Muscle of leg (tissue), 11 donors: ENCODE results near the gene MAGEA11. TPM values are rescaled to one million over a fixed set of nuclear protein-coding genes. Genes with fewer than 3 reads are reported as not detected.
"Not testable (repeated sequence)": the region's sequence is repeated elsewhere in the genome, so short reads cannot be mapped to it uniquely, and the experiment has no call there.

Experiments
- DNase-seq: peaks from one replicate; pipeline ENCODE4 v3.0.0; 2013
- H3K27ac ChIP-seq: one replicate; pipeline ENCODE4 v1.5.1; 2013; ENCODE audit warnings: mild to moderate bottlenecking, low read length, control low read depth
- H3K27me3 ChIP-seq: one replicate; pipeline ENCODE4 v1.6.1; 2013; ENCODE audit warnings: low read length; ENCODE audit not compliant: control insufficient read depth, insufficient read depth
- H3K36me3 ChIP-seq: one replicate; pipeline ENCODE4 v1.6.1; 2013; ENCODE audit warnings: low read length; ENCODE audit not compliant: control insufficient read depth, insufficient read depth
- H3K4me1 ChIP-seq: one replicate; pipeline ENCODE4 v1.6.1; 2013; ENCODE audit warnings: low read length; ENCODE audit not compliant: control insufficient read depth, insufficient read depth
- H3K4me3 ChIP-seq: one replicate; pipeline ENCODE4 v1.5.1; 2013; ENCODE audit warnings: low read length, control low read depth
- H3K9me3 ChIP-seq: replicated peaks from 2 replicates; pipeline ENCODE4 v1.6.1; 2013; ENCODE audit warnings: low read depth, low read length; ENCODE audit not compliant: control insufficient read depth
- WGBS: methylation state at CpG from one replicate; pipeline ENCODE4 v1.1.5; 2013; ENCODE audit warnings: missing lambda C conversion rate; ENCODE audit not compliant: insufficient coverage; 5-methylcytosine and 5-hydroxymethylcytosine counted together
- polyA plus RNA-seq, 8 donors: library from polyadenylated mRNA; unstranded; fragments of 120-200 nt; gene quantifications; one replicate each; pipeline versions ENCODE4 v1.2.1 to v1.2.3, GENCODE V29; 2013; ENCODE audit warnings: inconsistent platforms in 1 of 8, low replicate concordance in 1 of 8; ENCODE audit not compliant: insufficient read length in 8 of 8, insufficient read depth in 1 of 8
- total RNA-seq: library from RNA; stranded (reverse); fragments of 120-200 nt; gene quantifications from one replicate; pipeline ENCODE4 v1.2.4, GENCODE V29; 2013

MAGEA11 gene
- total and polyA plus RNA-seq, 9 donors = not detected

- no peaks in the 10 kb centered on the region for H3K36me3 ChIP-seq
- no peak overlapping the region for H3K27ac ChIP-seq
- H3K4me1 ChIP-seq = no peaks in the 10 kb centered on the region
- no peaks in the 10 kb centered on the region for H3K27me3 ChIP-seq
- DNase-seq = no peak
- no CpG with 5 or more reads among the region's 1 CpG for WGBS
- no peak overlapping the region for H3K4me3 ChIP-seq
- no peaks in the 10 kb centered on the region for H3K9me3 ChIP-seq
Measured at GRCh38 chrX:149688552-149688951, 23.3 kb upstream of the MAGEA11 start.

- no peaks in the 10 kb centered on the region for H3K36me3 ChIP-seq
- H3K27ac ChIP-seq = no peak overlapping the region
- no peak for DNase-seq
- no peaks in the 10 kb centered on the region for H3K9me3 ChIP-seq
- no peak overlapping the region for H3K4me3 ChIP-seq
- H3K27me3 ChIP-seq = peaks cover 2% of the 10 kb centered on the region
- WGBS = no CpG with 5 or more reads among the region's 1 CpG
- H3K4me1 ChIP-seq = no peaks in the 10 kb centered on the region
Measured at GRCh38 chrX:149691794-149692193, 20.1 kb upstream of the MAGEA11 start.

- not testable (repeated sequence) for H3K4me3 ChIP-seq, H3K4me1 ChIP-seq, H3K36me3 ChIP-seq, H3K27ac ChIP-seq, DNase-seq, H3K27me3 ChIP-seq, H3K9me3 ChIP-seq
- WGBS = no CpG with 5 or more reads among the region's 6 CpGs
Measured at GRCh38 chrX:149692686-149693272, 19.1 kb upstream of the MAGEA11 start.

- Histone ChIP-seq H3K36me3 (no peaks in the 10 kb centered on the region), H3K27me3 (peaks cover 2% of the 10 kb centered on the region), H3K4me3 (no peak overlapping the region), H3K4me1 (no peaks in the 10 kb centered on the region), H3K27ac (no peak overlapping the region), H3K9me3 (no peaks in the 10 kb centered on the region)
- no CpG with 5 or more reads among the region's 2 CpGs for WGBS
- no peak for DNase-seq
Measured at GRCh38 chrX:149699761-149700160, 12.1 kb upstream of the MAGEA11 start.

GRCh38 chrX:149704664-149705063 is 7.2 kb upstream of the MAGEA11 start:
- no peaks in the 10 kb centered on the region for H3K27me3 ChIP-seq
- no peaks in the 10 kb centered on the region for H3K36me3 ChIP-seq
- H3K4me1 ChIP-seq = no peaks in the 10 kb centered on the region
- no peak overlapping the region for H3K27ac ChIP-seq
- whole genome bisulfite sequencing = 86% methylated on average over 4 of the region's 5 CpGs
- no peak overlapping the region for H3K4me3 ChIP-seq
- no peak for DNase-seq
- H3K9me3 ChIP-seq = no peaks in the 10 kb centered on the region

- no peak overlapping the region for H3K27ac ChIP-seq
- WGBS = 85% methylated on average over 2 of the region's 2 CpGs
Measured at GRCh38 chrX:149707147-149707901, 4.5 kb upstream of the MAGEA11 start.

GRCh38 chrX:149712831-149713230 is 971 bp downstream of the MAGEA11 start:
- WGBS = 81% methylated on average over 2 of the region's 5 CpGs
- Histone ChIP-seq H3K27me3 (peaks cover 6% of the 10 kb centered on the region), H3K9me3 (no peaks in the 10 kb centered on the region), H3K4me1 (no peaks in the 10 kb centered on the region), H3K4me3 (no peak overlapping the region), H3K27ac (no peak overlapping the region), H3K36me3 (no peaks in the 10 kb centered on the region)
- DNase-seq = no peak

More at GRCh38 chrX:149707147-149707901, 4.5 kb upstream of the MAGEA11 start:
- Histone ChIP-seq H3K27me3 (no peaks in the 10 kb centered on the region), H3K4me3 (no peak overlapping the region), H3K4me1 (no peaks in the 10 kb centered on the region), H3K36me3 (no peaks in the 10 kb centered on the region), H3K9me3 (no peaks in the 10 kb centered on the region)
- DNase-seq = no peak

- peaks cover 7% of the 10 kb centered on the region for H3K27me3 ChIP-seq
- no peaks in the 10 kb centered on the region for H3K4me1 ChIP-seq
- no peak for DNase-seq
- H3K27ac ChIP-seq = no peak overlapping the region
- H3K36me3 ChIP-seq = no peaks in the 10 kb centered on the region
- no peaks in the 10 kb centered on the region for H3K9me3 ChIP-seq
- H3K4me3 ChIP-seq = no peak overlapping the region
- 63% methylated on average over 2 of the region's 5 CpGs for WGBS
Measured at GRCh38 chrX:149713279-149714050, 1.6 kb downstream of the MAGEA11 start.

GRCh38 chrX:149715468-149715867 is 3.6 kb downstream of the MAGEA11 start:
- 100% methylated on average over 1 of the region's 2 CpGs for WGBS
- Histone ChIP-seq H3K4me3 (no peak overlapping the region), H3K27ac (no peak overlapping the region), H3K27me3 (peaks cover 10% of the 10 kb centered on the region), H3K9me3 (no peaks in the 10 kb centered on the region), H3K4me1 (no peaks in the 10 kb centered on the region), H3K36me3 (no peaks in the 10 kb centered on the region)
- DNase-seq = no peak

- H3K27ac ChIP-seq = no peak overlapping the region
- peaks cover 10% of the 10 kb centered on the region for H3K27me3 ChIP-seq
- DNase-seq = no peak
- no peaks in the 10 kb centered on the region for H3K36me3 ChIP-seq
- H3K4me1 ChIP-seq = no peaks in the 10 kb centered on the region
- no peaks in the 10 kb centered on the region for H3K9me3 ChIP-seq
- 93% methylated on average over 1 of the region's 3 CpGs for WGBS
- no peak overlapping the region for H3K4me3 ChIP-seq
Measured at GRCh38 chrX:149716632-149717031, 4.8 kb downstream of the MAGEA11 start.
